HEK293 (cell line): ENCODE data around the gene KRTDAP.

Experiments used
- CTCF ChIA-PET: fragments of 350-600 bp; formaldehyde crosslinking; extraction: SDS; loops from one replicate; lab custom pipeline; 2021; ENCODE audit warnings: antibody characterized with exemption; lab: Yijun Ruan, JAX
- POLR2A ChIA-PET: fragments of 300-600 bp; formaldehyde crosslinking; extraction: SDS; loops from one replicate; lab custom pipeline; 2020; ENCODE audit warnings: antibody characterized with exemption, inconsistent platforms; lab: Yijun Ruan, JAX
- H3K27ac ChIP-seq: fragments of 200-500 bp; sonication (Bioruptor generic); 2 replicates; pipeline ENCODE4 v1.5.1; 2014; ENCODE audit warnings: low read depth, low read length, control low read depth, inconsistent platforms; ENCODE audit errors: extremely low read depth
- H3K36me3 ChIP-seq, 2 experiments: fragments of 200-500 bp in 1 of 2; sonication (Bioruptor generic) in 1 of 2; 1 replicate in 1 of 2; 2 replicates in 1 of 2; pipeline ENCODE4 v1.5.1; 2014 to 2017; ENCODE audit warnings: inconsistent platforms in 2 of 2, low read length in 2 of 2; ENCODE audit not compliant: control insufficient read depth in 2 of 2, insufficient read depth in 1 of 2
- H3K4me1 ChIP-seq: fragments of 200-500 bp; sonication (Bioruptor generic); 2 replicates; pipeline ENCODE4 v1.5.1; 2014; ENCODE audit warnings: mild to moderate bottlenecking, low read length, inconsistent platforms; ENCODE audit not compliant: control insufficient read depth, insufficient read depth
- H3K4me3 ChIP-seq: 2 replicates; pipeline ENCODE4 v1.5.1; 2011; ENCODE audit warnings: low read depth, mild to moderate bottlenecking, control low read depth, low read length, moderate library complexity
- H3K9me3 ChIP-seq: fragments of 200-500 bp; sonication (Bioruptor generic); 2 replicates; pipeline ENCODE4 v1.5.1; 2014; ENCODE audit warnings: low read depth, low read length, inconsistent platforms; ENCODE audit not compliant: control insufficient read depth, insufficient read depth
- EGR2 ChIP-seq: fragments of 450-650 bp; formaldehyde crosslinking; IDR thresholded peaks from 2 replicates; pipeline ENCODE4 v1.5.1; 2016; ENCODE audit warnings: low read depth, missing biosample characterization, missing genetic modification characterization
- HOXA7 ChIP-seq: sonication (generic); formaldehyde crosslinking; IDR thresholded peaks from 2 replicates; pipeline ENCODE4 v1.8.1; 2022; ENCODE audit warnings: missing genetic modification reagents, borderline replicate concordance
- KLF17 ChIP-seq: fragments of 450-650 bp; formaldehyde crosslinking; IDR thresholded peaks from 2 replicates; pipeline ENCODE4 v1.5.1; 2016; ENCODE audit warnings: missing biosample characterization, missing genetic modification characterization
- KLF9 ChIP-seq: fragments of 450-650 bp; formaldehyde crosslinking; IDR thresholded peaks from 2 replicates; pipeline ENCODE4 v1.5.1; 2016; ENCODE audit warnings: missing biosample characterization, missing genetic modification characterization, low read depth
- SP7 ChIP-seq: fragments of 450-650 bp; formaldehyde crosslinking; IDR thresholded peaks from 2 replicates; pipeline ENCODE4 v1.5.1; 2016; ENCODE audit warnings: missing biosample characterization, missing genetic modification characterization
- WT1 ChIP-seq: fragments of 450-650 bp; formaldehyde crosslinking; IDR thresholded peaks from 2 replicates; pipeline ENCODE4 v1.5.1; 2016; ENCODE audit warnings: missing biosample characterization, missing genetic modification characterization
- ZFHX2 ChIP-seq: fragments of 450-650 bp; formaldehyde crosslinking; conservative IDR thresholded peaks from 2 replicates; pipeline ENCODE4 v1.5.1; 2016; ENCODE audit warnings: missing biosample characterization, missing genetic modification characterization
- ZFP41 ChIP-seq: fragments of 450-650 bp; formaldehyde crosslinking; IDR thresholded peaks from 2 replicates; pipeline ENCODE4 v1.5.1; 2016; ENCODE audit warnings: missing biosample characterization, missing genetic modification characterization, borderline replicate concordance
- ZIC2 ChIP-seq: fragments of 450-650 bp; formaldehyde crosslinking; IDR thresholded peaks from 2 replicates; pipeline ENCODE4 v1.5.1; 2016; ENCODE audit warnings: missing biosample characterization, missing genetic modification characterization
- ZNF133 ChIP-seq: fragments of 450-650 bp; formaldehyde crosslinking; IDR thresholded peaks from 2 replicates; pipeline ENCODE4 v1.5.1; 2016; ENCODE audit warnings: missing biosample characterization, missing genetic modification characterization
- ZNF146 ChIP-seq: fragments of 450-650 bp; formaldehyde crosslinking; IDR thresholded peaks from 2 replicates; pipeline ENCODE4 v1.5.1; 2016; ENCODE audit warnings: missing biosample characterization, missing genetic modification characterization
- ZNF274 ChIP-seq, 2 experiments: fragments of 200-500 bp in 1 of 2; fragments of 450-650 bp in 1 of 2; sonication (Bioruptor generic) in 1 of 2; formaldehyde crosslinking in 1 of 2; IDR thresholded peaks; 2 replicates each; pipeline versions ENCODE4 v1.5.1 to v1.6.1; 2014 to 2016; ENCODE audit warnings: borderline replicate concordance in 1 of 2, inconsistent platforms in 1 of 2, low read length in 1 of 2, missing biosample characterization in 1 of 2, missing genetic modification characterization in 1 of 2
- ZNF292 ChIP-seq: fragments of 450-650 bp; formaldehyde crosslinking; IDR thresholded peaks from 2 replicates; pipeline ENCODE4 v1.5.1; 2016; ENCODE audit warnings: low read depth, missing biosample characterization, missing genetic modification characterization, borderline replicate concordance
- ZNF335 ChIP-seq: fragments of 450-650 bp; formaldehyde crosslinking; conservative IDR thresholded peaks from 2 replicates; pipeline ENCODE4 v1.5.1; 2016; ENCODE audit warnings: missing biosample characterization, missing genetic modification characterization
- ZNF473 ChIP-seq: fragments of 450-650 bp; formaldehyde crosslinking; IDR thresholded peaks from 2 replicates; pipeline ENCODE4 v1.5.1; 2017; ENCODE audit warnings: missing biosample characterization, missing genetic modification characterization
- ZNF518A ChIP-seq: fragments of 450-650 bp; formaldehyde crosslinking; conservative IDR thresholded peaks from 2 replicates; pipeline ENCODE4 v1.5.1; 2016; ENCODE audit warnings: low read depth, missing biosample characterization, missing genetic modification characterization
- ZNF701 ChIP-seq: fragments of 450-650 bp; formaldehyde crosslinking; IDR thresholded peaks from 2 replicates; pipeline ENCODE4 v1.5.1; 2016; ENCODE audit warnings: missing biosample characterization, missing genetic modification characterization
- ZNF707 ChIP-seq: fragments of 450-650 bp; formaldehyde crosslinking; IDR thresholded peaks from 2 replicates; pipeline ENCODE4 v1.5.1; 2016; ENCODE audit warnings: missing biosample characterization, missing genetic modification characterization
- ZSCAN30 ChIP-seq: fragments of 450-650 bp; IDR thresholded peaks from 2 replicates; pipeline ENCODE4 v1.5.1; 2018; ENCODE audit warnings: missing biosample characterization, mild to moderate bottlenecking, missing genetic modification characterization, moderate library complexity
- TF ChIP-seq, protein P1 (sequence below): IDR thresholded peaks from 2 replicates; pipeline ENCODE4 v1.6.1; 2011; ENCODE audit warnings: mild to moderate bottlenecking, low read depth, low read length, borderline replicate concordance

Gene KRTDAP

DNA sequence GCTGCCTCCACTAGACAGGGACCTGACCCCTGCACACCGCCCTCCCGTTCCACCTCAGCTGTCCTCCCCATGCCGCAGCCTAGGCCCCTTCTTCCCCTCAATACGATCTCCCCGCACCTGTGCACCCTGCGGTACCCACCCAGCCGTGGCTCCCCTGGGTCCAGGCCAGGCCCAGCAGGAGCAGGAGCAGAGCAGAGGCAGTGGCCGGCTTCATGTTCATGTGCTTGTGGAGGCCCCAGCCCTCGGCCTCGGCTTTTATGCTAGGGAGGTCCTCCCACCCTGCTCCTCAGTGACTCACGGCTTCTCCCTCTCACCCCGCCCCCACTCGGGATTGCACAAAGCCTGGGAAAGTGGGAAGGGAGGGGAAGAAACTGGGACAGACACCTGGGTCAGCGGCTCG lies 11.4 kb upstream of the KRTDAP start:
- no peaks in the 10 kb centered on the region for H3K9me3 ChIP-seq
- peaks cover 11 to 58% of the 10 kb centered on the region in 2 experiments for H3K36me3 ChIP-seq
- TF ChIP-seq KLF17 (tag by site-specific recombination): peak; percentile 90
- no peak for TF ChIP-seq ZNF518A (tag by site-specific recombination)
- peak; percentile 87 for TF ChIP-seq EGR2 (tag by site-specific recombination)
- TF ChIP-seq ZIC2 (tag by site-specific recombination): peak; percentile 17; the same call in 1 of the 2 replicates
- peak; percentile 85 for TF ChIP-seq ZFHX2 (tag by site-specific recombination)
- TF ChIP-seq ZNF335 (tag by site-specific recombination): no peak
- TF ChIP-seq ZNF473 (tag by site-specific recombination): 0 out of 2 replicates have a peak, but pooled peaks have one; percentile 51
- no peak for TF ChIP-seq ZNF701 (tag by site-specific recombination)
- TF ChIP-seq, all 188 proteins: peak for 5
- CTCF ChIA-PET: interaction anchor here (1.2 to 9.8 kb wide), 3 partner anchors 7 to 149 kb away, joined by 8 to 176 read pairs (median 9); partner anchors contain the start of gene KRTDAP
- Histone ChIP-seq H3K4me3 (no peak overlapping the region), H3K27ac (peak overlapping the region; percentile 18; the same call in 1 of the 2 replicates), H3K4me1 (peaks cover 3% of the 10 kb centered on the region; the same call in 1 of the 2 replicates)
- POLR2A ChIA-PET: no interaction called here

DNA sequence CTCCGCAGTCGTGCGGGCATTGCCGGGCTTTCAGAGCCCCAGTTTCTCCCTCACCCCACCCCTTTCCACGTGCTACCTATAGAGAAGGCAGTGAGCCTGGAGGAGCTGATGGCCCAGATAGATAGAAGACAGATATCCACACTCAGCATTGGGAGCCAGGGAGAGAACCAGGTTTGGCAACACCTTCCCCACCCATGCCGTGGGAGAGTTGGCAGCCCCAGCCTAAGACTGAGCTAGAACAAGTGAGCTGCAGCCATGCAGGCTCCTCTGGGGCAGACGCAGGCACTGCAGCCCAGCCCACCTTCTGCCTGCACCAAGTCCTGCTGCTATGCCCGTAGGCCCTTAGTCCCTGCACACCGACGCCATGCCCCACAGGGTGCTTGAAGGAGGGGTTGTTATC lies 10.3 kb upstream of the KRTDAP start:
- H3K36me3 ChIP-seq: peaks cover 9 to 49% of the 10 kb centered on the region in 2 experiments
- TF ChIP-seq KLF9: no peak
- no peak for TF ChIP-seq ZNF707 (tag by site-specific recombination)
- no peak for TF ChIP-seq WT1 (tag by site-specific recombination)
- TF ChIP-seq ZNF133 (tag by site-specific recombination): no peak
- no peak for TF ChIP-seq ZSCAN30 (tag by site-specific recombination)
- TF ChIP-seq ZNF274 (IDR thresholded peaks at IDR 0.05; ENCODE audit: low read length): no peak
- no peak for TF ChIP-seq ZNF274 (tag by site-specific recombination; IDR thresholded peaks at IDR 0.05; ENCODE audit: borderline replicate concordance)
- TF ChIP-seq HOXA7 (CRISPR knock-in tag): no peak
- no peak for TF ChIP-seq ZFP41 (tag by site-specific recombination)
- TF ChIP-seq ZNF292 (tag by site-specific recombination): no peak
- TF ChIP-seq, protein P1, sequence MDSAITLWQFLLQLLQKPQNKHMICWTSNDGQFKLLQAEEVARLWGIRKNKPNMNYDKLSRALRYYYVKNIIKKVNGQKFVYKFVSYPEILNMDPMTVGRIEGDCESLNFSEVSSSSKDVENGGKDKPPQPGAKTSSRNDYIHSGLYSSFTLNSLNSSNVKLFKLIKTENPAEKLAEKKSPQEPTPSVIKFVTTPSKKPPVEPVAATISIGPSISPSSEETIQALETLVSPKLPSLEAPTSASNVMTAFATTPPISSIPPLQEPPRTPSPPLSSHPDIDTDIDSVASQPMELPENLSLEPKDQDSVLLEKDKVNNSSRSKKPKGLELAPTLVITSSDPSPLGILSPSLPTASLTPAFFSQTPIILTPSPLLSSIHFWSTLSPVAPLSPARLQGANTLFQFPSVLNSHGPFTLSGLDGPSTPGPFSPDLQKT: no peak
- TF ChIP-seq SP7: no peak
- TF ChIP-seq ZNF146 (tag by site-specific recombination): no peak
- TF ChIP-seq, all 188 proteins: peak for 0
- ChIA-PET POLR2A (interaction anchor here (1.1 kb wide), 1 partner anchor 8 kb away, joined by 3 read pairs; no protein-coding TSS in a partner anchor), CTCF (interaction anchor here (0.7 to 1.7 kb wide), 4 partner anchors 8 to 148 kb away, joined by 3 to 9 read pairs (median 6); no protein-coding TSS in a partner anchor)
- no peaks in the 10 kb centered on the region for H3K9me3 ChIP-seq
- peaks cover 3% of the 10 kb centered on the region; the same call in 1 of the 2 replicates for H3K4me1 ChIP-seq
- no peak overlapping the region for H3K4me3 ChIP-seq
- no peak overlapping the region for H3K27ac ChIP-seq
